K562 (cell line): ENCODE results near the gene URGCP. TPM values are rescaled to one million over a fixed set of nuclear protein-coding genes. Genes with fewer than 3 reads are reported as not detected.
A peak's percentile ranks its signal among the peaks of the same experiment; 100 is the strongest.

Experiments
- ATAC-seq: fragments of 200-7000 bp; cut with Tn5 transposase; 3 replicates; pipeline ENCODE4 v1.9.1; 2020; ENCODE audit warnings: moderate library complexity
- BruUV-seq: library from RNA; stranded (reverse); fragments of 400-500 nt; replicated peaks from 2 replicates; lab custom pipeline; 2021; lab: Mats Ljungman, UMichigan
- CTCF ChIA-PET: fragments of 300-600 bp; formaldehyde crosslinking; extraction: SDS; loops from one replicate; lab custom pipeline; 2021; ENCODE audit warnings: low intra/inter-chr PET ratio; lab: Yijun Ruan, JAX
- POLR2A ChIA-PET: fragments of 300-600, 350-650 bp; sonication (Branson Sonifier 250); formaldehyde crosslinking; extraction: SDS; loops from one replicate; lab custom pipeline; 2021; ENCODE audit warnings: antibody characterized with exemption, inconsistent platforms; lab: Yijun Ruan, JAX
- DNase-seq, 4 experiments: peaks; one replicate each; pipeline versions ENCODE4 v3.0.0 to v3.0.0-alpha.2; 2011 to 2018; ENCODE audit warnings: low spot score in 3 of 4, mixed read lengths in 3 of 4; ENCODE audit errors: extremely low read depth in 1 of 4
- FAIRE-seq: peaks from 2 replicates; lab custom pipeline; 2011; peaks lifted over from hg19 to GRCh38; lab: Jason Lieb, UNC
- H2AFZ ChIP-seq: 2 replicates; pipeline ENCODE4 v1.6.0; 2011; ENCODE audit warnings: low read depth, low read length, control low read depth, inconsistent platforms
- H3K27ac ChIP-seq: fragments of 200-600 bp; 3 replicates; pipeline ENCODE4 v1.8.0; 2011; ENCODE audit warnings: low read depth, mild to moderate bottlenecking, control low read depth, inconsistent platforms, low read length, moderate library complexity, mixed read lengths; ENCODE audit errors: extremely low read depth
- H3K27me3 ChIP-seq, 2 experiments: fragments of 300-600 bp in 1 of 2; 2 replicates in 1 of 2; 3 replicates in 1 of 2; pipeline versions ENCODE4 v1.6.0 to v1.8.0; 2011; ENCODE audit warnings: inconsistent platforms in 2 of 2, low read length in 2 of 2, mild to moderate bottlenecking in 1 of 2, mixed read lengths in 1 of 2, moderate library complexity in 1 of 2; ENCODE audit not compliant: control insufficient read depth in 2 of 2, insufficient read depth in 2 of 2
- H3K36me3 ChIP-seq: fragments of 300-600 bp; 3 replicates; pipeline ENCODE4 v1.8.0; 2011; ENCODE audit warnings: mild to moderate bottlenecking, low read length, inconsistent platforms; ENCODE audit not compliant: control insufficient read depth, insufficient read depth
- H3K4me1 ChIP-seq, 2 experiments: fragments of 200-600 bp in 1 of 2; replicated peaks in 1 of 2; 2 replicates in 1 of 2; 3 replicates in 1 of 2; pipeline versions ENCODE4 v1.5.1 to v1.8.0; 2011; ENCODE audit warnings: inconsistent platforms in 2 of 2, low read length in 2 of 2, mild to moderate bottlenecking in 1 of 2, mixed read lengths in 1 of 2, moderate library complexity in 1 of 2; ENCODE audit not compliant: control insufficient read depth in 2 of 2, insufficient read depth in 2 of 2
- H3K4me2 ChIP-seq: 2 replicates; pipeline ENCODE4 v1.6.1; 2011; ENCODE audit warnings: low read length, control low read depth, inconsistent platforms, mixed read lengths; ENCODE audit not compliant: insufficient read depth
- H3K4me3 ChIP-seq: fragments of 200-600 bp; sonication (generic), shearing (Covaris generic); 2 replicates; pipeline ENCODE4 v1.5.1; 2016; ENCODE audit warnings: control low read depth, inconsistent platforms
- H3K79me2 ChIP-seq: fragments of 200-600 bp; 3 replicates; pipeline ENCODE4 v1.8.0; 2011; ENCODE audit warnings: low read length, inconsistent platforms; ENCODE audit not compliant: control insufficient read depth, insufficient read depth
- H3K9ac ChIP-seq, 2 experiments: 2 replicates each; pipeline versions ENCODE4 v1.6.0 to v1.6.1; 2011; ENCODE audit warnings: low read depth in 2 of 2, low read length in 2 of 2, control low read depth in 1 of 2, inconsistent platforms in 1 of 2, mild to moderate bottlenecking in 1 of 2, mixed read lengths in 1 of 2; ENCODE audit not compliant: insufficient read depth in 1 of 2
- H3K9me1 ChIP-seq: one replicate; pipeline ENCODE4 v1.6.0; 2011; ENCODE audit warnings: inconsistent platforms, mild to moderate bottlenecking, low read length, moderate library complexity; ENCODE audit not compliant: control insufficient read depth, insufficient read depth
- H3K9me3 ChIP-seq: replicated peaks from 2 replicates; pipeline ENCODE4 v1.5.1; 2011; ENCODE audit warnings: low read depth, low read length, inconsistent platforms; ENCODE audit not compliant: control insufficient read depth, insufficient read depth
- H4K20me1 ChIP-seq: replicated peaks from 2 replicates; pipeline ENCODE4 v1.6.1; 2011; ENCODE audit warnings: low read length, inconsistent platforms, mixed read lengths; ENCODE audit not compliant: control insufficient read depth, insufficient read depth
- BCL6 ChIP-seq: fragments of 250-450 bp; sonication (Bioruptor Pico); IDR thresholded peaks from 2 replicates; pipeline ENCODE4 v1.4.0; 2020
- CEBPB ChIP-seq: fragments of 450-650 bp; IDR thresholded peaks from 2 replicates; pipeline ENCODE4 v1.6.1; 2016; ENCODE audit warnings: missing genetic modification characterization, missing compliant biosample characterization
- CEBPG ChIP-seq, 3 experiments: fragments of 200-800 bp in 1 of 3; sonication (Bioruptor generic) in 1 of 3; sonication (generic) in 1 of 3; formaldehyde crosslinking in 1 of 3; IDR thresholded peaks in 2 of 3; conservative IDR thresholded peaks in 1 of 3; 2 replicates each; pipeline versions ENCODE4 v1.6.1 to v1.8.0; 2016 to 2022; ENCODE audit warnings: missing compliant biosample characterization in 2 of 3, missing genetic modification characterization in 2 of 3, mild to moderate bottlenecking in 1 of 3, missing genetic modification reagents in 1 of 3
- DIDO1 ChIP-seq: fragments of 450-650 bp; IDR thresholded peaks from 2 replicates; pipeline ENCODE4 v1.6.1; 2016; ENCODE audit warnings: low read depth, missing biosample characterization, missing genetic modification characterization
- EGR1 ChIP-seq: fragments of 450-650 bp; conservative IDR thresholded peaks from 2 replicates; pipeline ENCODE4 v1.6.1; 2017; ENCODE audit warnings: mild to moderate bottlenecking
- HEY1 ChIP-seq: fragments of 250-450 bp; sonication (Bioruptor Pico); IDR thresholded peaks from 2 replicates; pipeline ENCODE4 v1.5.0; 2020; ENCODE audit warnings: mild to moderate bottlenecking, moderate library complexity, borderline replicate concordance
- KAT2B ChIP-seq: IDR thresholded peaks from one replicate; pipeline ENCODE4 v1.6.1; 2012; ENCODE audit warnings: low read depth, mild to moderate bottlenecking, control low read depth, inconsistent platforms, low read length, moderate library complexity
- KAT7 ChIP-seq: sonication (generic); formaldehyde crosslinking; IDR thresholded peaks from 2 replicates; pipeline ENCODE4 v1.8.0; 2022; ENCODE audit warnings: missing genetic modification reagents, mild to moderate bottlenecking, borderline replicate concordance
- NUFIP1 ChIP-seq: fragments of 450-650 bp; IDR thresholded peaks from 2 replicates; pipeline ENCODE4 v1.6.1; 2018; ENCODE audit not compliant: partially characterized antibody
- SNIP1 ChIP-seq: fragments of 450-650 bp; IDR thresholded peaks from 2 replicates; pipeline ENCODE4 v1.7.1; 2017; ENCODE audit warnings: low read depth, mild to moderate bottlenecking
- THAP12 ChIP-seq: fragments of 250-450 bp; sonication (Bioruptor Pico); IDR thresholded peaks from 2 replicates; pipeline ENCODE4 v1.9.0; 2021; ENCODE audit warnings: mild to moderate bottlenecking, inconsistent platforms
- ZNF277 ChIP-seq: fragments of 250-450 bp; sonication (Bioruptor Pico); IDR thresholded peaks from 2 replicates; pipeline ENCODE4 v1.8.0; 2022; ENCODE audit warnings: inconsistent platforms, mild to moderate bottlenecking, moderate library complexity, borderline replicate concordance
- ZNF592 ChIP-seq: fragments of 450-650 bp; IDR thresholded peaks from 2 replicates; pipeline ENCODE4 v1.6.1; 2017; ENCODE audit warnings: antibody characterized with exemption, mild to moderate bottlenecking
- WGBS: fragments of 100-300 bp; shearing (Covaris generic); methylation state at CpG from one replicate; pipeline ENCODE4 v1.1.6; 2016; ENCODE audit warnings: low coverage, mixed read lengths; ENCODE audit not compliant: insufficient coverage; ENCODE audit errors: missing lambda C conversion rate; 5-methylcytosine and 5-hydroxymethylcytosine counted together
- in situ Hi-C: fragments of 300-500 bp; cut with MboI; formaldehyde crosslinking; loops from 4 replicates; pipeline ENCODE4 v1.15.0; 2018; ENCODE audit warnings: inconsistent platforms, mixed read lengths
- intact Hi-C: fragments of 100-400 bp; cut with micrococcal nuclease; formaldehyde crosslinking; loops from 2 replicates; pipeline ENCODE4 v1.14.2; 2022
- polyA plus RNA-seq, 8 experiments: library from polyadenylated mRNA; depleted of rRNA in 4 of 8; stranded (reverse) in 5 of 8; unstranded in 3 of 8; fragments of >200 nt; fragmentation: Nextera tagmentation in 2 of 8; fragmentation: Illumina TruSeq in 1 of 8; extraction: Ambion mirVana in 2 of 8; extraction: Trizol in 1 of 8; gene quantifications; 2 replicates each; pipeline versions ENCODE4 v1.2.1 to v1.2.3, GENCODE V29; 2011 to 2014; ENCODE audit warnings: inconsistent platforms in 1 of 8, missing spikeins in 1 of 8
- total RNA-seq, 7 experiments: library from RNA; depleted of rRNA in 6 of 7; stranded (reverse); fragments of >200 nt in 6 of 7; fragmentation: Illumina TruSeq in 2 of 7; extraction: Trizol in 2 of 7; gene quantifications; 2 replicates each; pipeline versions ENCODE4 v1.2.1 to v1.2.3, GENCODE V29; 2011 to 2021; ENCODE audit warnings: low replicate concordance in 1 of 7

The URGCP gene
- total and polyA plus RNA-seq, 9 of the 15 experiments (the other 6 are each of a cell fraction or from before 2014, with no cell fraction given): 1.7 to 25.8 (median 12.5) TPM

- TF ChIP-seq THAP12 (CRISPR knock-in tag) (no peak), HEY1 (CRISPR knock-in tag) (no peak), BCL6 (CRISPR knock-in tag) (no peak), SNIP1 (no peak), KAT2B (no peak)
These were observed 36.1 kb downstream of the URGCP start (continued) for GRCh38 chr7:43870316-43870715.

GRCh38 chr7:43869867-43870240, 36.5 kb downstream of the URGCP start:
- Histone ChIP-seq H3K79me2 (peaks cover 17% of the 10 kb centered on the region), H3K4me3 (peak overlapping the region; percentile 71), H4K20me1 (no peaks in the 10 kb centered on the region), H2AFZ (peak overlapping the region; percentile 99), H3K4me2 (peak overlapping the region; percentile 94), H3K9ac (peak overlapping the region; percentile 60 to 91), H3K9me1 (no peaks in the 10 kb centered on the region), H3K27me3 (no peaks in the 10 kb centered on the region), H3K4me1 (peaks cover 19 to 31% of the 10 kb centered on the region in 2 experiments; a peak in 3 of 5 replicates), H3K27ac (peak overlapping the region; percentile 72; the same call in 2 of the 3 replicates), H3K9me3 (no peaks in the 10 kb centered on the region), H3K36me3 (peaks cover 30% of the 10 kb centered on the region)
- CTCF ChIA-PET: no interaction called here
- whole genome bisulfite sequencing: 36% methylated on average over 13 of the region's 13 CpGs
- in situ Hi-C loops: no loop called here
- DNase-seq (peak in 2 of 4 experiments; percentile 22 to 27), FAIRE-seq (no peak), ATAC-seq (no peak)
- intact Hi-C loops: no loop called here
- TSS peak; percentile 89 for BruUV-seq
- POLR2A ChIA-PET: interaction anchor here (0.6 to 1.5 kb wide), 11 partner anchors 8 to 147 kb away, joined by 3 to 6 read pairs (median 3); no protein-coding TSS in a partner anchor
- TF ChIP-seq CEBPB (peak; percentile 86), DIDO1 (tag) (0 out of 2 replicates have a peak, but pooled peaks have one; percentile 31), EGR1 (no peak), NUFIP1 (no peak), CEBPG (CRISPR knock-in tag; IDR thresholded peaks at IDR 0.05) (peak; percentile 56), CEBPG (tag; conservative IDR thresholded peaks at IDR 0.05 in 1 of 2, IDR thresholded peaks at IDR 0.05 in 1 of 2) (peak; percentile 59 to 68), ZNF592 (peak; percentile 47; the same call in 1 of the 2 replicates), KAT7 (CRISPR knock-in tag) (no peak), ZNF277 (CRISPR knock-in tag) (0 out of 2 replicates have a peak, but pooled peaks have one; percentile 54)
